Measurements from ENCODE around the gene CCDC12.
A peak's percentile ranks its signal among the peaks of the same experiment; 100 is the strongest.

CCDC12 gene

DNA sequence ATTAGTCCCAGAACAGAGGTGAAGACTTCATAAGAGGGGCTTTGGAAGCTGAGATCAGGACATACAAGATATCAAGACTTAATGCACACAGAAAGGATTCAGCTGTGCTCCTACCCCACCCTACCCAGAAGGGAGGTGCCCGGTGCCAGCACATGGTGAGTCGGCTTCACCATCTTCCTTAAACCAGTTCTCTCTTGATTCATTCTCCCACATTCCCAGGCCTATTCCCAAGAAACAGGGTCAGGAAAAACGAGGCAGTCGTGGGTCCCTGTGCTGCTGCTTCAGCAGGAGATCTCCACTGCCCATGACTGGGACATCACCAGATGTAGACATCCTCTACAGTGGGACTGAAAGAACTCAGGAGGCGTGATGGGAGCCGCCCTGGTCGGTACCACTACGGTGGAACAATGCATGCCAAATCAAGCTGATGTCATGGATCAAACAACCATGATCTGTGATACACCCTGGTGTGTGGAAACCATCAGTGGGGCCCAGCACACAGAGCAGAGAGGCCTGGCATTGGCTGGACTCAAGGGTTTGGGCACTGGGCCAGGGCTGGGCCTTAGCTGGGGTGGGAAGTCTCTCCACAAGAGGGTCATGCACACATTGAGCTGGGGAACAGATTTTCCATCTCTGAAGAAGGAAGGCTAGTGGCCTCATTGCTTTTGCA, 41.9 kb downstream of the CCDC12 start:
- DNase-seq, result no peak

- DNase-seq, result no peak
These were observed 42.5 kb downstream of the CCDC12 start for GRCh38 chr3:46934072-46934471.

DNA sequence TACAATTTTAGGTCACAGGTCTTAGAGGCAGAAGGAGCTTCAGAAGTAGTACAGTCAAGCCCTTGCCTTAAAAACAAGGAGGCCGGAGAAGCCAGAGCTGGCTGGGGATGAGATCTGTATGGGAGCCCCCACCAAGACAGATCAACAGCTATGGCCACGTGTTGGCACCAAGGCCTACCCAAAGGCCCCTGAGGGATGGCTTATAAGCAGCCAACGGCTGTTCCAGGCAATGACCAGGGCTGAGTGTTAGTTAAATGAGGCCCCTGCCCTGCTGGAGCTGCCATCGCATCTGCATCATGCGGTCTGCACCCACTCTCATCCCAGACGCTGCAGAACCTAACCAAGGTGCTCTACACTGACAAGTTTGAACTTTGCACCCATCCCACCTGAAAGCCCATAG, 43.3 kb downstream of the CCDC12 start:
- no peak for DNase-seq

GRCh38 chr3:46932455-46933225, 43.9 kb downstream of the CCDC12 start:
- DNase-seq, result no peak

DNA sequence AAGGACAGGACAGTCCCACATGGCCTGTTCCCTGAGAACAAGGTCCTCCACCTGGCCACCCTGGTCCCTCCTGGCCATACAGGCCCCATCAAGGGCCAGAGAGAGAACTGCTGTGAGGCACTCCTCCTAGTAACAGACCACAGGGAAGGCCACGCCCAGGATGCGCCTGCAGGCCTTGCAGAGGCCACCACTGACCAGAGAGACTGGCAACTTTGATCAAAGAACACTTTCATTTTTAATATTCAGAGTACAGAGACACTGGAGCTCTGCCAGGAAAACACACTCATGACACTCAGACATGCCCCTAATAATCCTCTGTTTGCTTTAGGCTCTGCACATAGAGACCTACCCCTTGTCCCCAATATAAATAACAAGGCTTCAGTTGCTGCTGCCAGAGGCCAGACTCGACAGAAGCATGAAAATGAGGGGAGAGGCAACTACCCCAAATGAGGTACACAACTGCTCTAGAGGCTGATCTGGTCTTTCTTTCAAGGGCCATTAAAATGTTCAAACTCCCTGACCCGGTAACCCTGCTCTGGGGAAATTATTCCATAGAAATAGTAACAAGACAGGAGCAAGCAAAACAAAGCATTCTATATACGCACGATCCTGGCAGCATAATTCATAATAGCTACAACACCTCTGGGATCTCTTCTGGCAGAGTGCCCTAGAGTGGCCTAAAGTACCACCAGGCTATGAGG, 44.8 kb downstream of the CCDC12 start:
- DNase-seq, result peak; percentile 26 to 50

GRCh38 chr3:46930945-46931403, 45.6 kb downstream of the CCDC12 start:
- no peak for DNase-seq

DNA sequence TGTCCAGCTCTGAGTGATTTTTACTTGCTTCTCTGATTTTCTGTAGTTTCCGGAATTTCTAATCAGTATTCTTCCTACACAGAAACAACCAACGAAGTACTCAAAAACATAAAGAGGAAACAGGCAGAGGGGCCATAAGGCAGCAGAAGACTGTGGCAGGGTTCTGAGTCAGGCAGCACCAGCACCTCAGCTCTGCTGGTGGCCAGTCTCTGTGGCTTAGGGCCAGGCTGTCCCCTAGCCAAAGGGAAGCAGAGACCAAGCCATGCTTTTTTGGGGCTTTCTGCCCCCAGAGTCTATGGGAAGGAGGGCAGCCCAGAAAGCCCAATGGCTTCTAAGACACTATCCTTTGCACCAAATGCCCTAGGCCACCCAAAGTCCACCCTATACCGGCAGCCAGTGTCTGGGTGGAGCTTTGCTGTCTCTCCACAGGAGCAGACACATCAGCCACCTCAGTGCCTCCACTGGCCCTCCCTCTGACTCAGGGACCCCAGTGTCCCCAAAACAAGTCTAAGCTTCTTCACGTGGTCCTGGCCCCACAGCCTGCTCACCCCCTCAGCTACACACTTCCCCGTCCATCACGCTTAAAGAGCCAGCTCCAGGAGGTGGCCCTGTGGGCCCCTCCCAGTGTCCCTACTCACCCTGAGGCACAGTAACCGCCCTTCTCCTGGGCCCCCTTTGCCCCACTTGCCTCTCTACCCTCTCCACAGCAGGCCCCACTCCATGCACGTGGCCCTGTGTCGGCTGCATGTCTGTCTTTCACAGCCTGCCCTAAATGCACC, 46.2 kb downstream of the CCDC12 start:
- DNase-seq, result peak in 1 of 2 donors; percentile 54

GRCh38 chr3:46929324-46929723, 47.2 kb downstream of the CCDC12 start:
- no peak for DNase-seq

DNA sequence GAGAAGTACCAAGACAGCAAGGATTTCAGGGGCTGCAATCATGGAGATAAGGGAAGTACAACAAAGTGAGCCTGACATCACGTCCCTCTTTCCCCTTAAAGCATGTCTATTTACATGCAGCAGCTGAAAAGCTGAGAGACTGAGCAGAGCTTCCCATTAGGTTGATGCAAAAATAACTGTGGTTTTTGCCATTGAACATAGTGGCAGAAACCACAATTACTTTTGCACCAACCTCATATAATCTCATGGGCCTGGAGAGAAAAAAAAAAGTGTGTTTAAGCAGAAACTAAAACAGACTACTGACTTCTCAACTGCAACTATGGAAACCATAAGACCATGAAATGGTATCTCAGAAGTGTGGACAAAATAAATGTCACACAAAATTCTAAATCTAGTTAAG, 48.3 kb downstream of the CCDC12 start:
- DNase-seq, result peak in 1 of 2 donors; percentile 34

GRCh38 chr3:46927718-46928073, 48.8 kb downstream of the CCDC12 start:
- DNase-seq, result no peak

GRCh38 chr3:46926871-46927717, 49.5 kb downstream of the CCDC12 start:
- peak; percentile 21 to 50 for DNase-seq

GRCh38 chr3:46926447-46926846, 50.1 kb downstream of the CCDC12 start:
- DNase-seq, result no peak

DNA sequence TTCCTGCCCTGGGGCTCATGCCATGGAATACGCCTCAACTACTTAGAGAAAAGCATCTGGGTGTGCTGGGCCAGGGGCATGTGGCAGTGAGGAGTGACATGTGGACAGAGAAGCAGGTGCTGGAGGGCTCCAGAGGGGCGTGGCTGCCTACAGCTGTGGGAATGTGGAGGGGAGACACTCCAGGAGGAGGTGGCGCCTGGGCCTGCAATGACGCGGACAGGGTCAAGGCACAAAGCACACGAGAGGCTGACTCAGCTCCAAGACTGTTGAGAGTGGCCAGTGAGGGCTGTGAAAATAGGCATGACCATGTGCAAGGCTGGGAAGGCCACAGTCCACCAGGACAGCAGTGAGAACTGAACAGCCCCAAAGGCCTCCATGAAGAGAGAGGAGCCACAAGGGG, 50.5 kb downstream of the CCDC12 start:
- DNase-seq, result no peak

GRCh38 chr3:46925585-46925934, 51.0 kb downstream of the CCDC12 start:
- no peak for DNase-seq

- no peak for DNase-seq
These were observed 51.5 kb downstream of the CCDC12 start for GRCh38 chr3:46924921-46925584.

DNA sequence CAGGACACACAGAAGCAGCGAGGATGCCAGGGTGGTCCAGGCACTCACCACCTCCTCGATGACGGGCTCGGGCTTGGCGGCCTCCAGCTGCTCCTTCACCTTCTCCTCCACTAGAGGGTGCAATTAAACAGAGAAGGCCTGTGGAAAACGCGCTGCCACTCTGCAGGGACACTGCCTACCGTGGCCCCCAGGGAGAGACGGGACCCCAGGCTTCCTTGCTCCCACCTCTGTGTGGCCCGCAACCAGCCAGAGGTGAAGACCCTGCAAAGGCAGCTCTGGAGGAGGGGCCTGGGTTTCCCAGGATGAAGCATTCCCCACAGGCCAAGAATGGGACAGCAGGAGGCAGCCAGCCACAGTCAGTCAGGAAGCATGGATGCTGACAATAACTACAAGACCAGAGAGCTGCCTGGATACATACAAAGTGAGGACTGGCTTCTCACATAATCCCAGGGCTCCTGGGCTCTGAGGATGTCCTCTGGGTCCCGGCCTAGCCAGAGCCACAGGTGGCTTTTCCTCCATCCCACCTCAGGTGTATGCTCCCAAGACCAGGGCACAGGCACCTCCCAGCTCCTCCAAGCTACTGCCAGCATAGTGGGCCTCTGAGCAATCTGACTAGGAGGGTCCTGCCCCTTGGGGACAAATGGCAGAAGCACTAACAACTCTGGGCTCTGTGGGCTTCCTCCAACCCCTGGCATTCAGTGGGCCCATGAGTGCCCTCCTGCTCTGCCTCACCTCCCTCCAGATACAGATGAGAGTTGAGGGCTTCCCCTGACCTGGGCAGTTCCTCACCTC, 52.8 kb downstream of the CCDC12 start:
- DNase-seq, result peak; percentile 40 to 53

DNA sequence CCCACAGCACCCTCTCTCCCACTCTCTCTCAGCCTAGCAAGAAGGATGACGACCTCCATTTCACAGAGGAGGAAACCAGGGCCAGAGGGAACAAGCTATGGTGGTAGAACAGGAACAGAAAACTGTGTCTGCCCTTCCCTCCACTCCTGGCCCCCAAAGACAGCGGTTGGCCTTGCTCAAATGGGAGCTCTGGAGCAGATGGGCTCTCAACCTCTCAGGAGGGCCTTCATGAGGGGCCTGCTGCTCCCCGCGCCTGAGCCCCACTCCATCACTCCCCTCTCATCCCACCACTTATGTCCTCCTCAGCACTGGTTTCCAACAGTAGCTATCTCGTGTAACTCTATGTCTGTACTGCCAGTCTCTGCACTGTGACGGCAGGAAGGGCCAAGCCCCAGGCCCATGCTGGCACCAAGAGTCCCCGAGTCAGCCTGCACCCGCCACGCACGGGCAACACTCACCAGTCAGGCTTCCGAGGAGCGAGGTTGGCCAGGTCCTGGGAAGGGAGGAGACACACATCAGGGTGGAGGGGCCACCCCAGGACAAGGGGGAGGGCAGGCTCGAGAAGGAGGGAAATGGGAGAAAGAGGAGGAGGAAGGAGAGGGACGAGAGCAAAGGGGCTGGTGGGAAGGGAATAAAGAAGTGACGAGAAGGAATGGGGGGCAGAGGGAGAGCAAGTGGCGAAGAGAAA, 53.5 kb downstream of the CCDC12 start:
- no peak for DNase-seq

DNA sequence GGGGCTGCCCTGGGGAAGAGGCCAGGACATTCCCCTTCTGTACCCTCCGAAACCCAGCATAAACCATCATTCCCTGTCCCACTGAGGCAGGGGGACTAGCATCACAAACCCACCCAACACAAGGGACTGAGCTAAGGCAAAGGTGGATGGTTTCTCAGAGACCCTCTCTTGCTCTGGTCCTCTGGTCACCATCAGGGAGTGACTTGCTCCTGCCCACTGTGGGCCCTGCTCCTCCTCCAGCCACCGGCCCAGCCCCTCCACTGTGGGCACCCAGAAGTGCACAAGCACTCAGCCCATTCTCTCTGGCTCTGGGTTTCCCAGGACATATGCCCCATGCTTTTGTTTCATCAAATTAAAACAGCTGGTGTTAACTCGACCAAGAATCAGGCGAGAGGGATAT, 54.1 kb downstream of the CCDC12 start:
- DNase-seq, result no peak

DNA sequence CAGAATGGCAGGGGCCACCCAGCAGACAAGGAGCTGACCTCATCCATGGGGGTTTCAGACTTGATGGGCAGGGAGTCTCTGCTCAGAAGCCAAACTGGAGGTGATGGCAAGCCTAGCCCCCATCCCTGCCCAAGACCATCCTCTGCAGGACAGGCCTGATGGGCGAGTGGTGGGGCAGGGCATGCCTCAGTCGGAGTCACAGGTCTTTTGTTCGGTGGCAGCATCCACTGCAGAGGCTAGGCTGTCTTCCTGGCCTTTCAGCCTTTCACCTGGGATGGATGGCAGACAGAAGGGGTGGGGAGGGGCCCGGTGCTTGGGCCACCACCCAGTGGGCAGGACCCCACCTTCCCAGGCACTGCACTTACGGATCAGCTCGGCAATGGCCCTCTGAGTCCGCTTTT, 54.7 kb downstream of the CCDC12 start:
- no peak for DNase-seq

- no peak for DNase-seq
These were observed 55.5 kb downstream of the CCDC12 start for GRCh38 chr3:46921041-46921440.

Data from CD4-positive, alpha-beta T cell treated with Interleukin-1 beta for 1 hour (primary cell).